GM12878 (cell line): Measurements from ENCODE around the gene ARHGDIG. TPM values are rescaled to one million over a fixed set of nuclear protein-coding genes. Genes with fewer than 3 reads are reported as not detected.

Experiments
- ATAC-seq: fragments of 200-7000 bp; cut with Tn5 transposase; 3 replicates; pipeline ENCODE4 v1.9.1; 2020; ENCODE audit warnings: mild to moderate bottlenecking, moderate library complexity
- BruUV-seq: library from RNA; stranded (reverse); fragments of 400-500 nt; replicated peaks from 2 replicates; lab custom pipeline; 2021; lab: Mats Ljungman, UMichigan
- CTCF ChIA-PET: fragments of 300-600 bp; sonication (Branson Sonifier 250); formaldehyde crosslinking; extraction: SDS; loops from one replicate; lab custom pipeline; 2021; ENCODE audit warnings: inconsistent platforms; lab: Yijun Ruan, JAX
- POLR2A ChIA-PET: fragments of 350-600 bp; formaldehyde crosslinking; extraction: SDS; loops from one replicate; lab custom pipeline; 2021; ENCODE audit warnings: inconsistent platforms; lab: Charles Lee
- RAD21 ChIA-PET: fragments of 300-600 bp; sonication (Branson Sonifier 250); formaldehyde crosslinking; loops from one replicate; lab custom pipeline; 2023; ENCODE audit warnings: antibody characterized with exemption; ENCODE audit not compliant: unreplicated experiment; lab: Charles Lee
- SMC1A ChIA-PET: fragments of 300-600 bp; sonication (Branson Sonifier 250); formaldehyde crosslinking; loops from one replicate; lab custom pipeline; 2023; ENCODE audit not compliant: unreplicated experiment, uncharacterized antibody; lab: Charles Lee
- DNase-seq: peaks from one replicate; pipeline ENCODE4 v3.0.0-alpha.2; 2011; ENCODE audit warnings: low read depth, low spot score
- FAIRE-seq: peaks from 3 replicates; lab custom pipeline; 2011; peaks lifted over from hg19 to GRCh38; lab: Jason Lieb, UNC
- H2AFZ ChIP-seq: 2 replicates; pipeline ENCODE4 v1.6.0; 2011; ENCODE audit warnings: low read depth, low read length, control low read depth; ENCODE audit not compliant: control insufficient read depth
- H3K27ac ChIP-seq: 2 replicates; pipeline ENCODE4 v1.5.1; 2011; ENCODE audit warnings: control low read depth; ENCODE audit not compliant: control insufficient read depth, insufficient read depth
- H3K27me3 ChIP-seq, 2 experiments: replicated peaks in 1 of 2; 2 replicates each; pipeline versions ENCODE4 v1.6.0 to v1.6.1; 2011; ENCODE audit warnings: low read length in 1 of 2; ENCODE audit not compliant: control insufficient read depth in 2 of 2, insufficient read depth in 2 of 2
- H3K36me3 ChIP-seq, 2 experiments: 2 replicates each; pipeline ENCODE4 v1.5.1; 2011; ENCODE audit warnings: low read length in 1 of 2; ENCODE audit not compliant: control insufficient read depth in 2 of 2, insufficient read depth in 2 of 2
- H3K4me1 ChIP-seq: 2 replicates; pipeline ENCODE4 v1.6.1; 2011; ENCODE audit warnings: mild to moderate bottlenecking, low read length, moderate library complexity, mixed read lengths; ENCODE audit not compliant: control insufficient read depth, insufficient read depth
- H3K4me2 ChIP-seq: 2 replicates; pipeline ENCODE4 v1.6.0; 2011; ENCODE audit warnings: control low read depth; ENCODE audit not compliant: control insufficient read depth, insufficient read depth
- H3K4me3 ChIP-seq: fragments of 200-600 bp; sonication (generic); 2 replicates; pipeline ENCODE4 v1.5.1; 2016
- H3K79me2 ChIP-seq: 2 replicates; pipeline ENCODE4 v1.6.0; 2011; ENCODE audit warnings: low read length; ENCODE audit not compliant: control insufficient read depth, insufficient read depth
- H3K9ac ChIP-seq: 2 replicates; pipeline ENCODE4 v1.8.0; 2011; ENCODE audit warnings: low read length, control low read depth, mixed read lengths; ENCODE audit not compliant: control insufficient read depth, insufficient read depth
- H3K9me3 ChIP-seq: replicated peaks from 3 replicates; pipeline ENCODE4 v1.5.1; 2011; ENCODE audit warnings: mild to moderate bottlenecking, low read length; ENCODE audit not compliant: control insufficient read depth, insufficient read depth
- H4K20me1 ChIP-seq: 2 replicates; pipeline ENCODE4 v1.6.0; 2011; ENCODE audit not compliant: control insufficient read depth, insufficient read depth
- BRCA1 ChIP-seq: IDR thresholded peaks from 2 replicates; pipeline ENCODE4 v1.6.1; 2011; ENCODE audit warnings: low read depth, low read length, improper control_type of control experiment
- CBX3 ChIP-seq: fragments of 200-600 bp; sonication (generic); IDR thresholded peaks from 2 replicates; pipeline ENCODE4 v1.6.1; 2016; ENCODE audit warnings: low read depth, borderline replicate concordance
- EED ChIP-seq: sonication (generic); IDR thresholded peaks from 2 replicates; pipeline ENCODE4 v1.6.1; 2016; ENCODE audit warnings: antibody characterized with exemption, low read depth
- SIN3A ChIP-seq: IDR thresholded peaks from 2 replicates; pipeline ENCODE4 v1.6.1; 2012; ENCODE audit warnings: low read depth, low read length, improper control_type of control experiment
- YY1 ChIP-seq: IDR thresholded peaks from 2 replicates; pipeline ENCODE4 v1.6.1; 2011; ENCODE audit warnings: low read depth, mild to moderate bottlenecking, low read length
- WGBS: methylation state at CpG from one replicate; pipeline ENCODE4 v1.1.6; 2016; ENCODE audit warnings: low lambda C conversion rate; ENCODE audit not compliant: insufficient replicate concordance, insufficient coverage; ENCODE audit errors: missing lambda C conversion rate; 5-methylcytosine and 5-hydroxymethylcytosine counted together
- in situ Hi-C: fragments of 300-500 bp; cut with MboI; formaldehyde crosslinking; loops from 9 replicates; pipeline ENCODE4 v1.14.3; 2018; ENCODE audit warnings: mixed read lengths
- intact Hi-C: fragments of 100-400 bp; cut with micrococcal nuclease; formaldehyde crosslinking; loops from one replicate; pipeline ENCODE4 v1.14.2; 2022; ENCODE audit not compliant: unreplicated experiment
- polyA plus RNA-seq, 11 experiments: library from polyadenylated mRNA; depleted of rRNA in 4 of 11; unstranded in 6 of 11; stranded (reverse) in 5 of 11; fragments of >200 nt; fragmentation: Nextera tagmentation in 4 of 11; fragmentation: Illumina TruSeq in 1 of 11; extraction: Ambion mirVana in 4 of 11; extraction: Trizol in 1 of 11; gene quantifications; 1 replicate in 1 of 11; 2 replicates in 10 of 11; pipeline versions ENCODE4 v1.2.1 to v1.2.3, GENCODE V29; 2011 to 2016; ENCODE audit warnings: inconsistent platforms in 2 of 11, missing spikeins in 2 of 11, low read depth in 1 of 11
- total RNA-seq, 4 experiments: library from RNA; depleted of rRNA in 3 of 4; stranded (reverse); fragments of >200 nt in 3 of 4; fragmentation: Illumina TruSeq in 1 of 4; extraction: Trizol in 1 of 4; gene quantifications; 2 replicates each; pipeline versions ENCODE4 v1.2.1 to v1.2.3, GENCODE V29; 2013 to 2021
- TF ChIP-seq, protein P1 (sequence below): fragments of 450-650 bp; IDR thresholded peaks from 2 replicates; pipeline ENCODE4 v1.6.1; 2018; ENCODE audit warnings: mild to moderate bottlenecking, low read depth, moderate library complexity; ENCODE audit not compliant: partially characterized antibody
- TF ChIP-seq, protein P2 (sequence below): fragments of 450-650 bp; IDR thresholded peaks from 2 replicates; pipeline ENCODE4 v1.6.1; 2018; ENCODE audit warnings: borderline replicate concordance, mild to moderate bottlenecking; ENCODE audit not compliant: partially characterized antibody
- TF ChIP-seq, protein P3 (sequence below): fragments of 450-650 bp; IDR thresholded peaks from 2 replicates; pipeline ENCODE4 v1.6.1; 2017; ENCODE audit warnings: mild to moderate bottlenecking, moderate library complexity

The ARHGDIG gene
- total and polyA plus RNA-seq, 10 of the 15 experiments (the other 5 are each of a cell fraction or from before 2014, with no cell fraction given), result not detected

DNA sequence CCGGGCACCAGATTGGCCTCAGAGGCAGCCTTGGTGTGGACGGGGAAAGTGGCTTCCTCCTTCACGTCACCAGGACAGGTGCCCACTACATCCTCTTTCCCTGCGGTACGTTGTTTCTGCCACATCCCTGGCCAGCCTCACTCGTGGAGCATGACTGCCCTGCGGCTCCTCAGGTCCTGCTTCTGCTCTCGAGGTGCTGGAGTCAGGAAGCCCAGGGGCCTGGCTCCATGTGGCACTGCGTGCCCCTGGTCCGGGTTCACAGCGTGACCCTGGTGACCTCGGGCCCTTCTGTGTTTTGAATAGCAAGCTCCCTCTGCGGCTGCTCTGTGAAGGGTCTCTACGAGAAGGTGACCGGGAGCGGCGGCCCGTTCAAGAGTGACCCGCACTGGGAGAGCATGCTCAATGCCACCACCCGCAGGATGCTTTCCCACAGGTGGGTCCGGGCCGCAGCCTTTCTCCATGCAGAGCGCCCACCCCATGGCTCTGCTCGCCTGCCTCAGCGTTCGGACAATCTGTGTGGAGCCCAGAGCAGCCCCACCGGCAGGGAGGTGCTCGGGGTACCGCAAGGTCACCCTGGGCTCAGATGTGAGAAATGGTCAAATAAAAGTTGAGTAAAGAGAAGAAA, 18.2 kb upstream of the ARHGDIG start:
- RAD21 ChIA-PET, result no interaction called here
- no TSS peak for BruUV-seq
- Histone ChIP-seq H3K4me1 (no peaks in the 10 kb centered on the region), H2AFZ (no peak overlapping the region), H3K27ac (no peak overlapping the region), H3K27me3 (no peaks in the 10 kb centered on the region), H3K36me3 (no peaks in the 10 kb centered on the region; a peak in 1 of 4 replicates), H3K79me2 (no peaks in the 10 kb centered on the region), H3K4me3 (no peak overlapping the region), H3K9me3 (no peaks in the 10 kb centered on the region), H3K4me2 (no peak overlapping the region), H3K9ac (no peak overlapping the region)
- SMC1A ChIA-PET, result no interaction called here
- in situ Hi-C loops, result no loop called here
- DNase-seq (no peak), FAIRE-seq (no peak)
- intact Hi-C loops, result no loop called here
- CTCF ChIA-PET, result no interaction called here
- TF ChIP-seq EED, result no peak
- TF ChIP-seq, protein P1, sequence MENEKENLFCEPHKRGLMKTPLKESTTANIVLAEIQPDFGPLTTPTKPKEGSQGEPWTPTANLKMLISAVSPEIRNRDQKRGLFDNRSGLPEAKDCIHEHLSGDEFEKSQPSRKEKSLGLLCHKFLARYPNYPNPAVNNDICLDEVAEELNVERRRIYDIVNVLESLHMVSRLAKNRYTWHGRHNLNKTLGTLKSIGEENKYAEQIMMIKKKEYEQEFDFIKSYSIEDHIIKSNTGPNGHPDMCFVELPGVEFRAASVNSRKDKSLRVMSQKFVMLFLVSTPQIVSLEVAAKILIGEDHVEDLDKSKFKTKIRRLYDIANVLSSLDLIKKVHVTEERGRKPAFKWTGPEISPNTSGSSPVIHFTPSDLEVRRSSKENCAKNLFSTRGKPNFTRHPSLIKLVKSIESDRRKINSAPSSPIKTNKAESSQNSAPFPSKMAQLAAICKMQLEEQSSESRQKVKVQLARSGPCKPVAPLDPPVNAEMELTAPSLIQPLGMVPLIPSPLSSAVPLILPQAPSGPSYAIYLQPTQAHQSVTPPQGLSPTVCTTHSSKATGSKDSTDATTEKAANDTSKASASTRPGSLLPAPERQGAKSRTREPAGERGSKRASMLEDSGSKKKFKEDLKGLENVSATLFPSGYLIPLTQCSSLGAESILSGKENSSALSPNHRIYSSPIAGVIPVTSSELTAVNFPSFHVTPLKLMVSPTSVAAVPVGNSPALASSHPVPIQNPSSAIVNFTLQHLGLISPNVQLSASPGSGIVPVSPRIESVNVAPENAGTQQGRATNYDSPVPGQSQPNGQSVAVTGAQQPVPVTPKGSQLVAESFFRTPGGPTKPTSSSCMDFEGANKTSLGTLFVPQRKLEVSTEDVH, result no peak
- no peak for TF ChIP-seq SIN3A
- no peak for TF ChIP-seq YY1
- TF ChIP-seq CBX3, result no peak
- TF ChIP-seq, protein P2, sequence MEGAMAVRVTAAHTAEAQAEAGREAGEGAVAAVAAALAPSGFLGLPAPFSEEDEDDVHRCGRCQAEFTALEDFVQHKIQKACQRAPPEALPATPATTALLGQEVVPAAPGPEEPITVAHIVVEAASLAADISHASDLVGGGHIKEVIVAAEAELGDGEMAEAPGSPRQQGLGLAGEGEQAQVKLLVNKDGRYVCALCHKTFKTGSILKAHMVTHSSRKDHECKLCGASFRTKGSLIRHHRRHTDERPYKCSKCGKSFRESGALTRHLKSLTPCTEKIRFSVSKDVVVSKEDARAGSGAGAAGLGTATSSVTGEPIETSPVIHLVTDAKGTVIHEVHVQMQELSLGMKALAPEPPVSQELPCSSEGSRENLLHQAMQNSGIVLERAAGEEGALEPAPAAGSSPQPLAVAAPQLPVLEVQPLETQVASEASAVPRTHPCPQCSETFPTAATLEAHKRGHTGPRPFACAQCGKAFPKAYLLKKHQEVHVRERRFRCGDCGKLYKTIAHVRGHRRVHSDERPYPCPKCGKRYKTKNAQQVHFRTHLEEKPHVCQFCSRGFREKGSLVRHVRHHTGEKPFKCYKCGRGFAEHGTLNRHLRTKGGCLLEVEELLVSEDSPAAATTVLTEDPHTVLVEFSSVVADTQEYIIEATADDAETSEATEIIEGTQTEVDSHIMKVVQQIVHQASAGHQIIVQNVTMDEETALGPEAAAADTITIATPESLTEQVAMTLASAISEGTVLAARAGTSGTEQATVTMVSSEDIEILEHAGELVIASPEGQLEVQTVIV, result no peak
- TF ChIP-seq, protein P3, sequence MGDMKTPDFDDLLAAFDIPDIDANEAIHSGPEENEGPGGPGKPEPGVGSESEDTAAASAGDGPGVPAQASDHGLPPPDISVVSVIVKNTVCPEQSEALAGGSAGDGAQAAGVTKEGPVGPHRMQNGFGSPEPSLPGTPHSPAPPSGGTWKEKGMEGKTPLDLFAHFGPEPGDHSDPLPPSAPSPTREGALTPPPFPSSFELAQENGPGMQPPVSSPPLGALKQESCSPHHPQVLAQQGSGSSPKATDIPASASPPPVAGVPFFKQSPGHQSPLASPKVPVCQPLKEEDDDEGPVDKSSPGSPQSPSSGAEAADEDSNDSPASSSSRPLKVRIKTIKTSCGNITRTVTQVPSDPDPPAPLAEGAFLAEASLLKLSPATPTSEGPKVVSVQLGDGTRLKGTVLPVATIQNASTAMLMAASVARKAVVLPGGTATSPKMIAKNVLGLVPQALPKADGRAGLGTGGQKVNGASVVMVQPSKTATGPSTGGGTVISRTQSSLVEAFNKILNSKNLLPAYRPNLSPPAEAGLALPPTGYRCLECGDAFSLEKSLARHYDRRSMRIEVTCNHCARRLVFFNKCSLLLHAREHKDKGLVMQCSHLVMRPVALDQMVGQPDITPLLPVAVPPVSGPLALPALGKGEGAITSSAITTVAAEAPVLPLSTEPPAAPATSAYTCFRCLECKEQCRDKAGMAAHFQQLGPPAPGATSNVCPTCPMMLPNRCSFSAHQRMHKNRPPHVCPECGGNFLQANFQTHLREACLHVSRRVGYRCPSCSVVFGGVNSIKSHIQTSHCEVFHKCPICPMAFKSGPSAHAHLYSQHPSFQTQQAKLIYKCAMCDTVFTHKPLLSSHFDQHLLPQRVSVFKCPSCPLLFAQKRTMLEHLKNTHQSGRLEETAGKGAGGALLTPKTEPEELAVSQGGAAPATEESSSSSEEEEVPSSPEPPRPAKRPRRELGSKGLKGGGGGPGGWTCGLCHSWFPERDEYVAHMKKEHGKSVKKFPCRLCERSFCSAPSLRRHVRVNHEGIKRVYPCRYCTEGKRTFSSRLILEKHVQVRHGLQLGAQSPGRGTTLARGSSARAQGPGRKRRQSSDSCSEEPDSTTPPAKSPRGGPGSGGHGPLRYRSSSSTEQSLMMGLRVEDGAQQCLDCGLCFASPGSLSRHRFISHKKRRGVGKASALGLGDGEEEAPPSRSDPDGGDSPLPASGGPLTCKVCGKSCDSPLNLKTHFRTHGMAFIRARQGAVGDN, result no peak
- no peak for TF ChIP-seq BRCA1
- TF ChIP-seq, all 136 proteins: peak for 0
- no peaks in the 10 kb centered on the region for H4K20me1 ChIP-seq
- POLR2A ChIA-PET, result no interaction called here
- 90% methylated on average over 25 of the region's 29 CpGs for WGBS
- no peak for ATAC-seq
